ENCODE data around the gene MORN4.

Gene MORN4
- total RNA-seq, result 0.35 to 0.97 (median 0.86) reads per million in 3 donors

GRCh38 chr10:97632949-97633884, at the start of gene MORN4:
MORN4 (minus strand) TSS chr10:97633500; CDS start chr10:97619653, 13,847 bp downstream.
- Histone ChIP-seq H3K4me3 (ENCODE audit: insufficient read depth, low read depth, low read length, poor library complexity, severe bottlenecking) (peak within 1 kb of the TSS; percentile 59), H3K9me3 (ENCODE audit: control insufficient read depth, low read length) (no peaks in the 10 kb centered on the region), H3K4me1 (ENCODE audit: control insufficient read depth, insufficient read depth, low read length, poor library complexity, severe bottlenecking) (no peaks in the 10 kb centered on the region), H3K27me3 (replicated peaks; ENCODE audit: control insufficient read depth, insufficient read depth, low read length, poor library complexity, severe bottlenecking) (no peaks in the 10 kb centered on the region), H3K36me3 (ENCODE audit: control insufficient read depth, insufficient read depth, low read length) (no peaks in the 10 kb centered on the region), H3K27ac (ENCODE audit: insufficient read depth, low read length, poor library complexity, severe bottlenecking) (peak within 1 kb of the TSS; percentile 9)
- peak; percentile 81 to 88 (median 83) for DNase-seq

DNA sequence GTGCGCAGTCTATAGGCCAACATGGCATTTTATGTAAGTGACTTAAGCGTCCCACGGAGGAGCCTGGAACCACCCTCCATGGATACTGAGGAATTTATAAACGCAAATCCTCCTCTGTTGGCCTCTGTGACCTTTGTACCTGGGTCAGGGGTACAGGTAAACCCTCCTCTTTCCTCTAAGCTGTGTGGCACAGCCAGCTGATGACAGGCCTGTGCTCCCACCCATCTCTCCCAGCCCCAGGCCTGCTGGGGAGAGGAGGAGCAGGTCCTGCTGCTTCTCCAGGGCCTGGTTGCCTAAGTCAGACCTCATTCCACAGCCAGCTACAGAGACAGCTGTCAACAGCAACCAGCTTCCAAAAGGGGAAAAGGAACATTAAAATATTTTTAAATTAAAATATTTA, 48.7 kb upstream of the MORN4 start:
- peaks cover 5% of the 10 kb centered on the region for H3K4me1 ChIP-seq (ENCODE audit: control insufficient read depth, insufficient read depth, low read length, poor library complexity, severe bottlenecking)

GRCh38 chr10:97679594-97679993, 46.3 kb upstream of the MORN4 start:
- Histone ChIP-seq H3K4me3 (ENCODE audit: insufficient read depth, low read depth, low read length, poor library complexity, severe bottlenecking) (no peak overlapping the region), H3K4me1 (ENCODE audit: control insufficient read depth, insufficient read depth, low read length, poor library complexity, severe bottlenecking) (no peaks in the 10 kb centered on the region), H3K36me3 (ENCODE audit: control insufficient read depth, insufficient read depth, low read length) (peaks cover 10% of the 10 kb centered on the region), H3K9me3 (ENCODE audit: control insufficient read depth, low read length) (no peaks in the 10 kb centered on the region), H3K27ac (ENCODE audit: insufficient read depth, low read length, poor library complexity, severe bottlenecking) (no peak overlapping the region), H3K27me3 (replicated peaks; ENCODE audit: control insufficient read depth, insufficient read depth, low read length, poor library complexity, severe bottlenecking) (no peaks in the 10 kb centered on the region)
- no peak for DNase-seq

More for the DNA sequence above, 48.7 kb upstream of the MORN4 start:
- Histone ChIP-seq H3K4me3 (ENCODE audit: insufficient read depth, low read depth, low read length, poor library complexity, severe bottlenecking) (no peak overlapping the region), H3K27ac (ENCODE audit: insufficient read depth, low read length, poor library complexity, severe bottlenecking) (no peak overlapping the region), H3K36me3 (ENCODE audit: control insufficient read depth, insufficient read depth, low read length) (no peaks in the 10 kb centered on the region), H3K9me3 (ENCODE audit: control insufficient read depth, low read length) (no peaks in the 10 kb centered on the region), H3K27me3 (replicated peaks; ENCODE audit: control insufficient read depth, insufficient read depth, low read length, poor library complexity, severe bottlenecking) (no peaks in the 10 kb centered on the region)
- DNase-seq, result no peak

DNA sequence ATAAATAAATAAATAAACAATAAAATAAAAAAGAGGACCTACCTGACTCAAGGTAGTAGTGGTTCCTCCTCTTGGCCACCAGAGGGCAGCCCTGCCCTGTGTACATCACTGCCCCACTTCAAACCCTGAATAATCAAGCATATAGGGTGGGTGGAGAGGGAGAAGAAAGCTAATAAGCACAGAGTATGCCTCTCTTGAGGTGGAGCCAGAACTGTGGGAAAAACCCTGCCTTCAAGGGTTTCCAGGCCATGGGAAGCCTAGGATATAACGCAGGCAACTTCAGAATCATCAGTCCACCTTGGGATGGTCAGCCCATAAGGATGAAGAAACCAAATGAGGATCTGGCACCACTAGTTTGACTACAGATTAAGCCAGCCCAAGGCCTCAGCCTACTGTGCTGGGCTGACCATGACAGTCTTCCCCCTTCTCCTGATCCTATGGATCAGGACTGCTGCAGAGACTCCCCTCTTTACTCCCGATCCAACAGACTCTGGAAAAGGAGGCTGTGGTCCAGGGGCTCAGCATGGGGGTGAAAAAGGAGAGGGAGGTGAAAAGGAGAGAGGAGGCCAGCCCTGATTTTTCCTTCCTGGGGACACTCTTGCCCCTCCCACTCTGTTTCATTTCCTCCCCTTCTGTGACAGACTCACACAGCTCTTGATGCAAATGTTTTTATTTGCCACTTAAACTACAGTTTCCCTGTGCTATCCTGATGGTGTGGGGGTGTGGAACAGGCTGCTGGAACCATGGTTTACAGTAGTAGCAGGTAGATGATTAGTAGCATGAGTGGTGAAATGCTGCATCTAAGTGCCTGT, 43.7 kb upstream of the MORN4 start:
- Histone ChIP-seq H3K4me1 (ENCODE audit: control insufficient read depth, insufficient read depth, low read length, poor library complexity, severe bottlenecking) (no peaks in the 10 kb centered on the region), H3K27ac (ENCODE audit: insufficient read depth, low read length, poor library complexity, severe bottlenecking) (no peak overlapping the region), H3K36me3 (ENCODE audit: control insufficient read depth, insufficient read depth, low read length) (peaks cover 23% of the 10 kb centered on the region), H3K9me3 (ENCODE audit: control insufficient read depth, low read length) (no peaks in the 10 kb centered on the region), H3K27me3 (replicated peaks; ENCODE audit: control insufficient read depth, insufficient read depth, low read length, poor library complexity, severe bottlenecking) (no peaks in the 10 kb centered on the region), H3K4me3 (ENCODE audit: insufficient read depth, low read depth, low read length, poor library complexity, severe bottlenecking) (no peak overlapping the region)
- DNase-seq, result peak; percentile 9 to 36 (median 14)

- no peak overlapping the region for H3K27ac ChIP-seq (ENCODE audit: insufficient read depth, low read length, poor library complexity, severe bottlenecking)
- H3K4me1 ChIP-seq (ENCODE audit: control insufficient read depth, insufficient read depth, low read length, poor library complexity, severe bottlenecking), result no peaks in the 10 kb centered on the region
Observed at GRCh38 chr10:97675222-97675621, 41.9 kb upstream of the MORN4 start.

DNA sequence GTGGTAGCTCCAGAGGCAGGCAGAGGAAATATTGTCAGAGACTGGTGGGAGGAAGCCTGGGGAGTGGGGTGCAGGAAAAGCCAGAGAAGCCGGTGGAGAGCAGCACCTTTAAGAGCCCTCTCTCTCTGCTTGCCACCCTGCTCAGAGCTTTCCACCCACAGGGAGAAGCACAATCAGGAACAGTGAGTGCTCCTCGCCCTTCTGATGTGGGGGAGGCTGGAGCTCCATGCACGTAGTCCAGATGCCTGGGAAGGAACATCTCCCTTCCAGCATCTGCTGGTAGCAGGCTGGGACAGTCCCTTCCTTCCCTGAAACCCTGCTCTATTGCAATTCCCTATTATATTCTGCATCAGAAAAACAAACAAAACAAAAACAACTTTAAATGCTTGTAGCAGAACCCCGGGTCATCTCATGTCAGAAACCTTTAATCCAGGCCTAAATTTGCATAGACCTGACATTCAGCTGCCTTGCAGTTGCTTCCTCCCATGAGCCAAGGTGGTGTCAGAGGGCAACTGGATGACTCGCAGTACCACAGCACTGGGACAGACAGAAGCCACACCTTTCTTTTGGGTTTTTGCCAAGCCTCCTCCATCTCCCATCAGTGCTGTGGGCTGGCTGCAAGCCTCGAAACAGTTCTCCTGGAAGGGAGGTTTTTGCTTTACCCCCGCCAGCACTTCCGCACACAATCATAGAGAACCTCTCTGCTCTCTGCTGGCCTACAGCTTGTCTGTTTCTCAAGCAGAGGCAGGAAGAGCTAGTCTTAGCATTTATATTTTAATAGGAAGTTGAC, 40.6 kb upstream of the MORN4 start:
- DNase-seq, result no peak
- no peaks in the 10 kb centered on the region for H3K4me1 ChIP-seq (ENCODE audit: control insufficient read depth, insufficient read depth, low read length, poor library complexity, severe bottlenecking)
- peaks cover 23% of the 10 kb centered on the region for H3K36me3 ChIP-seq (ENCODE audit: control insufficient read depth, insufficient read depth, low read length)
- H3K27me3 ChIP-seq (replicated peaks; ENCODE audit: control insufficient read depth, insufficient read depth, low read length, poor library complexity, severe bottlenecking), result no peaks in the 10 kb centered on the region
- H3K9me3 ChIP-seq (ENCODE audit: control insufficient read depth, low read length), result no peaks in the 10 kb centered on the region
- no peak overlapping the region for H3K4me3 ChIP-seq (ENCODE audit: insufficient read depth, low read depth, low read length, poor library complexity, severe bottlenecking)
- H3K27ac ChIP-seq (ENCODE audit: insufficient read depth, low read length, poor library complexity, severe bottlenecking), result no peak overlapping the region

More at GRCh38 chr10:97675222-97675621, 41.9 kb upstream of the MORN4 start:
- H3K27me3 ChIP-seq (replicated peaks; ENCODE audit: control insufficient read depth, insufficient read depth, low read length, poor library complexity, severe bottlenecking), result no peaks in the 10 kb centered on the region
- no peaks in the 10 kb centered on the region for H3K9me3 ChIP-seq (ENCODE audit: control insufficient read depth, low read length)
- H3K36me3 ChIP-seq (ENCODE audit: control insufficient read depth, insufficient read depth, low read length), result peaks cover 23% of the 10 kb centered on the region
- no peak overlapping the region for H3K4me3 ChIP-seq (ENCODE audit: insufficient read depth, low read depth, low read length, poor library complexity, severe bottlenecking)
- no peak for DNase-seq

DNA sequence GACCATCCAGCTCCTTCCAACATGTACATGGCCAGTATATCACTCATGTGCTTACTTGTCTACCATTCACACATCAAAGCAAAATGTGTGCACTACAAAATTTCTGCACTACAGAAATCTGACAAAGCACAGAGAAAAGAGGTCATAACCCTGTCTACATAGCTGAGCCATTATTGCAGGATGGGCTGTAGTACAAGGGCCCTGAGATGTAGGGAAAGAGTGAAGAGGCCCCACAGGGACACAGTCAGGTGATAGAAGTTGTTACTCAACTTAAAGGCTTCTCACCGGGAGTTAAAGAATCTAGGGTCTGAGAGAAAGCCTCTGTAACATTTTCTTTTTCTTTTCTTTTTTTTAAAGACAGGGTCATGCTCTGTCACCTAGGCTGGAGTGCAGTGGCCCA, 36.3 kb upstream of the MORN4 start:
- peaks cover 34% of the 10 kb centered on the region for H3K36me3 ChIP-seq (ENCODE audit: control insufficient read depth, insufficient read depth, low read length)
- H3K9me3 ChIP-seq (ENCODE audit: control insufficient read depth, low read length), result no peaks in the 10 kb centered on the region
- DNase-seq, result no peak
- no peak overlapping the region for H3K27ac ChIP-seq (ENCODE audit: insufficient read depth, low read length, poor library complexity, severe bottlenecking)
- H3K4me3 ChIP-seq (ENCODE audit: insufficient read depth, low read depth, low read length, poor library complexity, severe bottlenecking), result no peak overlapping the region
- no peaks in the 10 kb centered on the region for H3K27me3 ChIP-seq (replicated peaks; ENCODE audit: control insufficient read depth, insufficient read depth, low read length, poor library complexity, severe bottlenecking)
- H3K4me1 ChIP-seq (ENCODE audit: control insufficient read depth, insufficient read depth, low read length, poor library complexity, severe bottlenecking), result no peaks in the 10 kb centered on the region

- H3K4me1 ChIP-seq (ENCODE audit: control insufficient read depth, insufficient read depth, low read length, poor library complexity, severe bottlenecking), result no peaks in the 10 kb centered on the region
- no peak overlapping the region for H3K4me3 ChIP-seq (ENCODE audit: insufficient read depth, low read depth, low read length, poor library complexity, severe bottlenecking)
- H3K27me3 ChIP-seq (replicated peaks; ENCODE audit: control insufficient read depth, insufficient read depth, low read length, poor library complexity, severe bottlenecking), result no peaks in the 10 kb centered on the region
- peaks cover 31% of the 10 kb centered on the region for H3K36me3 ChIP-seq (ENCODE audit: control insufficient read depth, insufficient read depth, low read length)
- no peak for DNase-seq
- H3K27ac ChIP-seq (ENCODE audit: insufficient read depth, low read length, poor library complexity, severe bottlenecking), result no peak overlapping the region
- H3K9me3 ChIP-seq (ENCODE audit: control insufficient read depth, low read length), result no peaks in the 10 kb centered on the region
Observed at GRCh38 chr10:97667463-97667862, 34.2 kb upstream of the MORN4 start.

DNA sequence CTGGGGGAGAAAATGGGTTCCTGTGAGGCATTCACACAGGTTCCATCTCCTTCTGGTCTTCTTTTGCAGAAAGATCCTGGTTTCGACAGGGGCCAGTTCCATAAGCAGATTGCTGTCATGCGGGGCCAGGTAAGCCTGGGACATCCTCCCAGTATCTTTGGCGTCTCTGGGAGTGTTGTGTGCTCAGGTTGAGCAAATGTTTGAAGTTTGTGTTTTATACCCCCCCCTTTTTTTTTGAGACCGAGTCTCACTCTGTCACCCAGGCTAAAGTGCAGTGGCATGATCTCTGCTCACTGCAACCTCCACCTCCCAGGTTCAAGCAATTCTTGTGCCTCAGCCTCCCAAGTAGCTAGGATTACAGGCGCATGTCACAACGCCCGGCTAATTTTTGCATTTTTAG, 33.7 kb upstream of the MORN4 start:
- Histone ChIP-seq H3K9me3 (ENCODE audit: control insufficient read depth, low read length) (no peaks in the 10 kb centered on the region), H3K4me3 (ENCODE audit: insufficient read depth, low read depth, low read length, poor library complexity, severe bottlenecking) (no peak overlapping the region), H3K4me1 (ENCODE audit: control insufficient read depth, insufficient read depth, low read length, poor library complexity, severe bottlenecking) (no peaks in the 10 kb centered on the region), H3K27me3 (replicated peaks; ENCODE audit: control insufficient read depth, insufficient read depth, low read length, poor library complexity, severe bottlenecking) (no peaks in the 10 kb centered on the region), H3K27ac (ENCODE audit: insufficient read depth, low read length, poor library complexity, severe bottlenecking) (no peak overlapping the region), H3K36me3 (ENCODE audit: control insufficient read depth, insufficient read depth, low read length) (peaks cover 31% of the 10 kb centered on the region)
- no peak for DNase-seq

All from effector memory CD4-positive, alpha-beta T cell (primary cell).